H1 (cell line): Measurements from ENCODE around the gene AFF1. TPM values are rescaled to one million over a fixed set of nuclear protein-coding genes. Genes with fewer than 3 reads are reported as not detected.

Experiments
- BCL11A ChIP-seq, 2 experiments: IDR thresholded peaks; one replicate each; pipeline ENCODE4 v1.6.1; 2011; ENCODE audit warnings: low read depth in 2 of 2, low read length in 2 of 2, mild to moderate bottlenecking in 2 of 2
- RBBP5 ChIP-seq: IDR thresholded peaks from 2 replicates; pipeline ENCODE4 v1.7.1; 2012; ENCODE audit warnings: low read depth, mild to moderate bottlenecking, inconsistent platforms, low read length, moderate library complexity, borderline replicate concordance
- SP1 ChIP-seq: IDR thresholded peaks from 2 replicates; pipeline ENCODE4 v1.6.1; 2011; ENCODE audit warnings: low read depth, low read length
- TBP ChIP-seq: IDR thresholded peaks from 2 replicates; pipeline ENCODE4 v1.6.1; 2011; ENCODE audit warnings: low read depth, low read length, improper control_type of control experiment
- ZNF274 ChIP-seq: IDR thresholded peaks from 2 replicates; pipeline ENCODE4 v1.7.0; 2012; ENCODE audit warnings: low read length, borderline replicate concordance; ENCODE audit errors: extremely low read depth
- polyA plus RNA-seq, 7 experiments: library from polyadenylated mRNA; depleted of rRNA in 3 of 7; stranded (reverse) in 5 of 7; unstranded in 2 of 7; fragments of >200 nt in 5 of 7; fragments of 200-250 nt in 2 of 7; gene quantifications; 1 replicate in 5 of 7; 2 replicates in 1 of 7; 4 replicates in 1 of 7; pipeline versions ENCODE4 v1.2.1 to v1.2.3, GENCODE V29; 2011 to 2013; ENCODE audit warnings: missing spikeins in 2 of 7, mixed read lengths in 2 of 7
- total RNA-seq: library from RNA; stranded (reverse); fragmentation: NEBNext Ultra II Directional; extraction: Animal tissue kit (Norgen Biotek cat#: 25700); gene quantifications from 2 replicates; pipeline ENCODE4 v1.2.1, GENCODE V29; 2021
- TF ChIP-seq, protein P1 (sequence below): IDR thresholded peaks from 2 replicates; pipeline ENCODE4 v1.6.1; 2012; ENCODE audit warnings: inconsistent platforms

Gene AFF1
- total and polyA plus RNA-seq, 2 of the 8 experiments (the other 6 are each of a cell fraction or from before 2014, with no cell fraction given): 14.8 to 85.5 TPM

DNA sequence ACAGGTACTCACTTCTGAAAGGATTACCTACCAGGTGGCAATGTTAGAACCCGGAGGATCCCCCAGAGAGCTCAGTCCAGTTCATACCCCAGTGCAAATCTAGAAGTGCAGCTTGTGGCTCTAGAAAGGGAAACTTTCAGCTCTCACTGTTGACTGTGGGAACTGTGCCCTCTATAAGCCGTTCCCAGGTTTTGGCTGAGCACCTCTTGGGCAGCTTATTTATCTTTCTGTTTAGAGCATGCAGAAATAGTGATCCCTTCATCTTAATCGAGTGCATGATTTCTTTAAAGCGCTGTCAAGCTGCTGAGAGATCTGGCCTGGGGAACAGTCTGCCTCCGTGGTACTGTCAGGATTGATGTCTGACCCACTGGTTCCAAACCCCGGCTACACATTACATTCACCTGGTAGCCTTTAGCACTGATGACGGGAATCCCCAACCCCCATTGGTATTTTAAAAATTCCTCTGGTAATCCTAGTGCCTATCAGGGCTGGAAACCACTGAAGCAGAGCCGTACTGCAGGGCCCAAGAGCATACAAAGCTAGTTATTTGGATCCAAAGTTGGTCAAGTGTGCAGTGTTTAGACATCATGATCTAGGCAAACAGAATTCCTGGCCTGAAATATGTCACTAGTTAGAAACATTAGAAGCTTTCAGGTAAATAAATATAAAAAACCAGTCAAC is 182.4 kb downstream of the AFF1 start (continued):
- TF ChIP-seq, protein P1, sequence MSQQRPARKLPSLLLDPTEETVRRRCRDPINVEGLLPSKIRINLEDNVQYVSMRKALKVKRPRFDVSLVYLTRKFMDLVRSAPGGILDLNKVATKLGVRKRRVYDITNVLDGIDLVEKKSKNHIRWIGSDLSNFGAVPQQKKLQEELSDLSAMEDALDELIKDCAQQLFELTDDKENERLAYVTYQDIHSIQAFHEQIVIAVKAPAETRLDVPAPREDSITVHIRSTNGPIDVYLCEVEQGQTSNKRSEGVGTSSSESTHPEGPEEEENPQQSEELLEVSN: no peak
- TF ChIP-seq TBP (no peak), ZNF274 (no peak), SP1 (no peak), RBBP5 (no peak), BCL11A (IDR thresholded peaks at IDR 0.05; ENCODE audit: low read depth in 2 of 2, low read length in 2 of 2) (no peak)
